ENCODE data around the gene CDH1. TPM values are rescaled to one million over a fixed set of nuclear protein-coding genes. Genes with fewer than 3 reads are reported as not detected.

The CDH1 gene
- total RNA-seq, 1 experiment from 2014 or later: 100 TPM

DNA sequence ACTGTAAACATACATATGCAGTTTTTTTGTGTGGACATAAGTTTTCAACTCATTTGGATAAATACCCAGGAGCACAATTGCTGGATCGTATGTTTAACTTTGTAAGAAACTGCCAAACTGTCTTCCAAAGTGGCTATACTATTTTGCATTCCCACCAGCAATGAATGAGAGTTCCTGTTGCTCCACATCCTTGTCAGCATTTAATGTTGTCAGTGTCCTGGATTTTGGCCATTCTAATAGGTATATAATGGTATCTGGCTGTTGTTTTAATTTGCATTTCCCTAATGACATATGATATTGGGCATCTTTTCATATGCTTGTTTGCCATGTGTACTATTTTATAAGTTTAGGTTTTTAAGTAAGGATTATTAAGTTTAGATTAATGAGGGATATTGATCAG, 120.4 kb downstream of the CDH1 start:
- H3K9me2 ChIP-seq (replicated peaks; ENCODE audit: low read length): no peaks in the 10 kb centered on the region
- no peak overlapping the region for H3K27ac ChIP-seq (ENCODE audit: low read length)
- TF ChIP-seq, protein P1, sequence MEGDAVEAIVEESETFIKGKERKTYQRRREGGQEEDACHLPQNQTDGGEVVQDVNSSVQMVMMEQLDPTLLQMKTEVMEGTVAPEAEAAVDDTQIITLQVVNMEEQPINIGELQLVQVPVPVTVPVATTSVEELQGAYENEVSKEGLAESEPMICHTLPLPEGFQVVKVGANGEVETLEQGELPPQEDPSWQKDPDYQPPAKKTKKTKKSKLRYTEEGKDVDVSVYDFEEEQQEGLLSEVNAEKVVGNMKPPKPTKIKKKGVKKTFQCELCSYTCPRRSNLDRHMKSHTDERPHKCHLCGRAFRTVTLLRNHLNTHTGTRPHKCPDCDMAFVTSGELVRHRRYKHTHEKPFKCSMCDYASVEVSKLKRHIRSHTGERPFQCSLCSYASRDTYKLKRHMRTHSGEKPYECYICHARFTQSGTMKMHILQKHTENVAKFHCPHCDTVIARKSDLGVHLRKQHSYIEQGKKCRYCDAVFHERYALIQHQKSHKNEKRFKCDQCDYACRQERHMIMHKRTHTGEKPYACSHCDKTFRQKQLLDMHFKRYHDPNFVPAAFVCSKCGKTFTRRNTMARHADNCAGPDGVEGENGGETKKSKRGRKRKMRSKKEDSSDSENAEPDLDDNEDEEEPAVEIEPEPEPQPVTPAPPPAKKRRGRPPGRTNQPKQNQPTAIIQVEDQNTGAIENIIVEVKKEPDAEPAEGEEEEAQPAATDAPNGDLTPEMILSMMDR (conservative IDR thresholded peaks at IDR 0.05; ENCODE audit: low read depth, low read length): no peak
- TF ChIP-seq EZH2phosphoT487 (IDR thresholded peaks at IDR 0.05; ENCODE audit: borderline replicate concordance, low read length) (no peak), EZH2 (IDR thresholded peaks at IDR 0.05; ENCODE audit: low read length, unreplicated experiment) (no peak)
- H3K79me2 ChIP-seq (ENCODE audit: low read length): no peaks in the 10 kb centered on the region
- H3K36me3 ChIP-seq (ENCODE audit: low read depth, low read length): no peaks in the 10 kb centered on the region
- ChIA-PET CTCF (no interaction called here), POLR2A (ENCODE audit: unreplicated experiment) (no interaction called here)
- no peaks in the 10 kb centered on the region for H4K20me1 ChIP-seq (ENCODE audit: low read length)
- no TSS peak for BruUV-seq (replicated peaks)
- intact Hi-C loops (cut with micrococcal nuclease): no loop called here
- H3K9ac ChIP-seq (ENCODE audit: low read length): no peak overlapping the region
- H3F3A ChIP-seq (ENCODE audit: low read length, unreplicated experiment): no peaks in the 10 kb centered on the region
- ATAC-seq (no peak), DNase-seq (no peak)
- no peak overlapping the region for H2AFZ ChIP-seq (ENCODE audit: low read length)
- no peak overlapping the region for H3K4me3 ChIP-seq (ENCODE audit: low read length)
- no peaks in the 10 kb centered on the region for H3K9me3 ChIP-seq (ENCODE audit: low read length)
- no peaks in the 10 kb centered on the region for H3K27me3 ChIP-seq (ENCODE audit: low read length)
- H3K4me1 ChIP-seq (ENCODE audit: insufficient read depth, low read length): no peaks in the 10 kb centered on the region
- no peak overlapping the region for H3K4me2 ChIP-seq (ENCODE audit: low read length)

DNA sequence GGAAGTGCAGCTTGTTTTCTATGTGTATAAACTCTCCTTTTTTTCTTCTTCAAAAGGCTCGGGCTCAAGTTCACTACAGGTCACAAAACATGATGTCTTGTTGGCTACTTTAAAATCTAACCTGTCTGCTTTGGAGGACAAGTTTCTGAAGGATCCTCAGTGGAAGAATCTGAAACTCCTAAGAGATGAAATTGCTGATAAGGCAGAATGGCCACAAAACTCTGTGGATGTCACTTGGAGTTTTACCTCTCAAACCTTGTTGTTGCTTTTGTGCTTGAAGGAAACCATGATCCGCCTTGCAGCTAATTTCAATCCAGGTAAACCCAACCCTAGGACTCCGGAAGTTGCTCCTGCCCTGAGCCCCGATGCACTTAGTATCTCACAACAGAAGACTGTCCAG, 122.7 kb downstream of the CDH1 start:
- Histone ChIP-seq H3K9ac (ENCODE audit: low read length) (no peak overlapping the region), H3K4me1 (ENCODE audit: insufficient read depth, low read length) (no peaks in the 10 kb centered on the region), H3K27ac (ENCODE audit: low read length) (no peak overlapping the region), H2AFZ (ENCODE audit: low read length) (no peak overlapping the region), H3F3A (ENCODE audit: low read length, unreplicated experiment) (no peaks in the 10 kb centered on the region), H3K4me3 (ENCODE audit: low read length) (no peak overlapping the region), H3K9me2 (replicated peaks; ENCODE audit: low read length) (no peaks in the 10 kb centered on the region), H3K36me3 (ENCODE audit: low read depth, low read length) (no peaks in the 10 kb centered on the region), H3K79me2 (ENCODE audit: low read length) (no peaks in the 10 kb centered on the region), H3K27me3 (ENCODE audit: low read length) (no peaks in the 10 kb centered on the region), H4K20me1 (ENCODE audit: low read length) (no peaks in the 10 kb centered on the region), H3K9me3 (ENCODE audit: low read length) (no peaks in the 10 kb centered on the region), H3K4me2 (ENCODE audit: low read length) (no peak overlapping the region)
- TF ChIP-seq EZH2phosphoT487 (IDR thresholded peaks at IDR 0.05; ENCODE audit: borderline replicate concordance, low read length) (no peak), EZH2 (IDR thresholded peaks at IDR 0.05; ENCODE audit: low read length, unreplicated experiment) (no peak)
- TF ChIP-seq, protein P1 (conservative IDR thresholded peaks at IDR 0.05; ENCODE audit: low read depth, low read length): no peak
- DNase-seq (no peak), ATAC-seq (no peak)
- TSS peak; percentile 61 for BruUV-seq (replicated peaks)
- CTCF ChIA-PET: no interaction called here
- intact Hi-C loops (cut with micrococcal nuclease): no loop called here
- POLR2A ChIA-PET (ENCODE audit: unreplicated experiment): no interaction called here

DNA sequence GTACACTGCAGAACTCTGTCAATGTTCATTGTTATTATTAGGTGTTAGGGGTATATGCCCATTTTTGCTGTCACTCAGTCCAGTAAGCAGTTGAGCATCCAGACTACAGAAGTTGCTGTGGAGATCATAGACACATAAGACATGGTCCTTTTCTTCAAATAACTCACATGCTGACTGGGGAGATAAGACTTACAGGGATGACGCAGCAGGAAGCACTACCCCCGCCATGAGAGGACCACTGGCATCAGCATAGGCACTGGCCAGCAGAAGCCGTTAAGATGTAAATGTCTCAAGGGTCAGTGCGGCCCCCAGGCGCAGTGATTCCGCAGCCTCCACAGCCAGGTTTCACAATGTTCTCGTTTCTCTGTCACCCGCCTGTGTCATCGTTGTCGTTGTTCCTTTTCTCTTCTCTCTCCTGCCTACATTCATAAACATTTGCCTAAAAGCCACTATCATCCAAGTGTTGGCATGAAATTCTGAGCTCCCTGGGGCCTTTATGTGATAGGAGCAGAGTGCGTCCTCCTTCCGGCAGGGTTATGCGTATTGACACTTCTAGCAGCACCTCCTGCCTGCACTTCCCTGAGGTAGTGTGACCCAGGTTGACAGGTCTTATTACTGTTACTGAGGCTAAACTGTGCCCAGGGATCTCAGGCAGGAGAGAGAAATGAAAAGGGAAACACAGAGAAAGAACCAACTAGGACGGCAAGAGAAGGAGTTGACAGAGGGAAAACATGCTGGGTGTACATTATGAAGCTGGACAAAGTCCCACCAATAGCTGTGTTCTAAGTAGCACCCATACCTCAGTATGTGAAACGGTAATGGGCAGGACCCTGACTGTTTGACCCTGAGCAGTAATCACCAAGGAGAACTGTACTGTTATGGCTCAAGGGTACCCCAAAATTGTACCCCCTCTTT, 124.1 kb downstream of the CDH1 start:
- no peaks in the 10 kb centered on the region for H3K36me3 ChIP-seq (ENCODE audit: low read depth, low read length)
- H4K20me1 ChIP-seq (ENCODE audit: low read length): no peaks in the 10 kb centered on the region
- TF ChIP-seq EZH2phosphoT487 (IDR thresholded peaks at IDR 0.05; ENCODE audit: borderline replicate concordance, low read length): no peak
- TF ChIP-seq, protein P1 (conservative IDR thresholded peaks at IDR 0.05; ENCODE audit: low read depth, low read length): no peak
- TF ChIP-seq EZH2 (IDR thresholded peaks at IDR 0.05; ENCODE audit: low read length, unreplicated experiment): no peak
- intact Hi-C loops (cut with micrococcal nuclease): no loop called here
- H3K9me3 ChIP-seq (ENCODE audit: low read length): no peaks in the 10 kb centered on the region
- H3K27me3 ChIP-seq (ENCODE audit: low read length): no peaks in the 10 kb centered on the region
- H3F3A ChIP-seq (ENCODE audit: low read length, unreplicated experiment): no peaks in the 10 kb centered on the region
- H3K9me2 ChIP-seq (replicated peaks; ENCODE audit: low read length): no peaks in the 10 kb centered on the region
- no peak overlapping the region for H3K27ac ChIP-seq (ENCODE audit: low read length)
- no peaks in the 10 kb centered on the region for H3K4me1 ChIP-seq (ENCODE audit: insufficient read depth, low read length)
- DNase-seq: no peak
- H3K79me2 ChIP-seq (ENCODE audit: low read length): no peaks in the 10 kb centered on the region
- ChIA-PET CTCF (interaction anchor here (0.6 to 0.9 kb wide), 2 partner anchors 76 to 116 kb away, joined by 3 read pairs; no protein-coding TSS in a partner anchor), POLR2A (ENCODE audit: unreplicated experiment) (interaction anchor here (0.6 kb wide), 1 partner anchor 17 kb away, joined by 3 read pairs; no protein-coding TSS in a partner anchor)
- BruUV-seq (replicated peaks): no TSS peak
- ATAC-seq: no peak
- no peak overlapping the region for H3K9ac ChIP-seq (ENCODE audit: low read length)
- H3K4me2 ChIP-seq (ENCODE audit: low read length): no peak overlapping the region
- no peak overlapping the region for H3K4me3 ChIP-seq (ENCODE audit: low read length)
- H2AFZ ChIP-seq (ENCODE audit: low read length): no peak overlapping the region

Measured in PC-3 (cell line).